SK-N-SH (cell line): Measurements from ENCODE around the gene UNC45A. TPM values are rescaled to one million over a fixed set of nuclear protein-coding genes. Genes with fewer than 3 reads are reported as not detected.

Source experiments
- CTCF ChIA-PET: fragments of 300-600, 350-600 bp; formaldehyde crosslinking; extraction: SDS; loops from one replicate; lab custom pipeline; 2021; lab: Yijun Ruan, JAX
- POLR2A ChIA-PET: fragments of 350-600 bp; sonication (Branson Sonifier 250); formaldehyde crosslinking; extraction: SDS; loops from one replicate; lab custom pipeline; 2020; ENCODE audit warnings: antibody characterized with exemption, inconsistent platforms; lab: Yijun Ruan, JAX
- DNase-seq: peaks from one replicate; pipeline ENCODE4 v3.0.0; 2012
- H2AFZ ChIP-seq: fragments of 200-600 bp; sonication (generic); 2 replicates; pipeline ENCODE4 v1.8.1; 2016; ENCODE audit warnings: antibody characterized with exemption, mild to moderate bottlenecking, low read depth
- H3F3A ChIP-seq: fragments of 200-600 bp; sonication (generic); replicated peaks from 2 replicates; pipeline ENCODE3; 2016; ENCODE audit warnings: antibody characterized with exemption, mild to moderate bottlenecking; ENCODE audit not compliant: insufficient read depth
- H3K27ac ChIP-seq, 2 experiments: fragments of 200-500 bp in 1 of 2; fragments of 200-600 bp in 1 of 2; sonication (Bioruptor generic) in 1 of 2; sonication (generic), shearing (Covaris generic) in 1 of 2; 2 replicates each; pipeline versions ENCODE4 v1.5.1 to v1.6.1; 2014 to 2016; ENCODE audit warnings: low read depth in 2 of 2, inconsistent platforms in 1 of 2, low read length in 1 of 2, mild to moderate bottlenecking in 1 of 2, mixed read lengths in 1 of 2
- H3K27me3 ChIP-seq: fragments of 200-600 bp; sonication (generic), shearing (Covaris generic); 2 replicates; pipeline ENCODE4 v1.6.1; 2016; ENCODE audit warnings: mixed run types; ENCODE audit not compliant: insufficient read depth
- H3K36me3 ChIP-seq, 2 experiments: fragments of 200-500 bp in 1 of 2; fragments of 200-600 bp in 1 of 2; sonication (Bioruptor generic) in 1 of 2; sonication (generic) in 1 of 2; replicated peaks in 1 of 2; 2 replicates each; pipeline versions ENCODE3 to v1.5.1; 2014 to 2016; ENCODE audit warnings: low read length in 1 of 2, mild to moderate bottlenecking in 1 of 2; ENCODE audit not compliant: insufficient read depth in 2 of 2, control insufficient read depth in 1 of 2
- H3K4me1 ChIP-seq, 2 experiments: fragments of 200-500 bp in 1 of 2; fragments of 200-600 bp in 1 of 2; sonication (Bioruptor generic) in 1 of 2; sonication (generic), shearing (Covaris generic) in 1 of 2; 2 replicates each; pipeline versions ENCODE4 v1.5.1 to v1.6.1; 2014 to 2016; ENCODE audit warnings: low read depth in 1 of 2, low read length in 1 of 2, mixed run types in 1 of 2; ENCODE audit not compliant: insufficient read depth in 2 of 2, control insufficient read depth in 1 of 2
- H3K4me2 ChIP-seq: fragments of 200-600 bp; sonication (generic), shearing (Covaris generic); 2 replicates; pipeline ENCODE4 v1.6.1; 2017; ENCODE audit warnings: mixed run types
- H3K4me3 ChIP-seq, 2 experiments: fragments of 200-500 bp in 1 of 2; fragments of 200-600 bp in 1 of 2; sonication (Bioruptor generic) in 1 of 2; sonication (generic), shearing (Covaris generic) in 1 of 2; 2 replicates each; pipeline versions ENCODE4 v1.5.1 to v1.8.1; 2014 to 2016; ENCODE audit warnings: low read depth in 2 of 2, inconsistent platforms in 1 of 2, low read length in 1 of 2, mild to moderate bottlenecking in 1 of 2, mixed read lengths in 1 of 2, moderate library complexity in 1 of 2
- H3K79me2 ChIP-seq: fragments of 200-600 bp; sonication (generic); 2 replicates; pipeline ENCODE4 v1.8.1; 2017; ENCODE audit warnings: mild to moderate bottlenecking; ENCODE audit not compliant: insufficient read depth
- H3K9ac ChIP-seq: fragments of 200-600 bp; sonication (generic); 2 replicates; pipeline ENCODE4 v1.6.1; 2017; ENCODE audit warnings: mixed run types
- H3K9me2 ChIP-seq: fragments of 200-600 bp; sonication (generic); 2 replicates; pipeline ENCODE4 v1.6.1; 2017; ENCODE audit warnings: mixed run types
- H3K9me3 ChIP-seq: fragments of 200-600 bp; sonication (generic); 2 replicates; pipeline ENCODE4 v1.6.1; 2017; ENCODE audit warnings: mixed run types, mild to moderate bottlenecking, moderate library complexity
- H4K20me1 ChIP-seq: fragments of 200-600 bp; sonication (generic); 2 replicates; pipeline ENCODE4 v1.6.1; 2017; ENCODE audit warnings: mild to moderate bottlenecking, mixed run types; ENCODE audit not compliant: insufficient read depth
- CHD2 ChIP-seq: fragments of 150-350 bp; IDR thresholded peaks from 2 replicates; pipeline ENCODE4 v1.6.1; 2018; ENCODE audit warnings: low read length; ENCODE audit not compliant: partially characterized antibody
- ELF1 ChIP-seq: IDR thresholded peaks from 2 replicates; pipeline ENCODE4 v1.4.0; 2012
- EZH2phosphoT487 ChIP-seq: fragments of 200-600 bp; sonication (generic); IDR thresholded peaks from 2 replicates; pipeline ENCODE4 v1.6.1; 2017; ENCODE audit warnings: low read depth, mixed run types, mild to moderate bottlenecking, antibody characterized with exemption, moderate library complexity, borderline replicate concordance
- FOXJ3 ChIP-seq: sonication (generic); formaldehyde crosslinking; IDR thresholded peaks from 2 replicates; pipeline ENCODE4 v1.5.1; 2020; ENCODE audit warnings: mild to moderate bottlenecking, missing genetic modification reagents
- IRF3 ChIP-seq: fragments of 150-350 bp; IDR thresholded peaks from 2 replicates; pipeline ENCODE4 v1.6.1; 2016; ENCODE audit warnings: mild to moderate bottlenecking, low read depth, low read length
- NRF1 ChIP-seq: IDR thresholded peaks from 2 replicates; pipeline ENCODE4 v1.6.1; 2012; ENCODE audit warnings: low read depth, mild to moderate bottlenecking, low read length
- PBX3 ChIP-seq: IDR thresholded peaks from 2 replicates; pipeline ENCODE4; 2012
- POLR2AphosphoS5 ChIP-seq: IDR thresholded peaks from 2 replicates; pipeline ENCODE4 v1.6.1; 2012; ENCODE audit warnings: low read depth, low read length
- TCF12 ChIP-seq: IDR thresholded peaks from 2 replicates; pipeline ENCODE4 v1.4.0; 2012
- TEAD4 ChIP-seq: IDR thresholded peaks from 2 replicates; pipeline ENCODE4 v1.4.0; 2012; ENCODE audit warnings: mild to moderate bottlenecking, borderline replicate concordance; ENCODE audit not compliant: insufficient read depth
- ZBTB33 ChIP-seq: IDR thresholded peaks from 2 replicates; pipeline ENCODE4 v1.4.0; 2012; ENCODE audit warnings: low read depth, borderline replicate concordance
- WGBS: methylation state at CpG from one replicate; pipeline ENCODE4 v1.1.6; 2017; ENCODE audit warnings: low lambda C conversion rate; 5-methylcytosine and 5-hydroxymethylcytosine counted together
- polyA plus RNA-seq, 3 experiments: library from polyadenylated mRNA; depleted of rRNA; stranded (reverse); fragments of >200 nt; gene quantifications; 2 replicates each; pipeline ENCODE4 v1.2.3, GENCODE V29; 2012

UNC45A gene
- polyA plus RNA-seq, 1 of the 3 experiments (the other 2 are of a cell fraction), result 85.1 TPM

- no peaks in the 10 kb centered on the region for H3K27me3 ChIP-seq
- no peaks in the 10 kb centered on the region for H3K79me2 ChIP-seq
- no peaks in the 10 kb centered on the region for H3K4me1 ChIP-seq
- CTCF ChIA-PET, result no interaction called here
- H3K27ac ChIP-seq, result no peak overlapping the region
- H3K4me2 ChIP-seq, result no peak overlapping the region
- no peak for DNase-seq
- no peaks in the 10 kb centered on the region for H3K9me3 ChIP-seq
- no peak overlapping the region for H3K4me3 ChIP-seq
- no peaks in the 10 kb centered on the region for H3F3A ChIP-seq
- TF ChIP-seq POLR2AphosphoS5 (no peak), CHD2 (no peak), FOXJ3 (CRISPR knock-in tag) (no peak), IRF3 (no peak), TEAD4 (no peak), NRF1 (no peak), TCF12 (no peak), EZH2phosphoT487 (no peak)
- H3K9ac ChIP-seq, result no peak overlapping the region
- POLR2A ChIA-PET, result no interaction called here
- H4K20me1 ChIP-seq, result no peaks in the 10 kb centered on the region
- no peaks in the 10 kb centered on the region for H3K9me2 ChIP-seq
- no peak overlapping the region for H2AFZ ChIP-seq
- H3K36me3 ChIP-seq, result peaks cover 0 to 78% of the 10 kb centered on the region in 2 experiments
- WGBS, result 81% methylated on average over 7 of the region's 7 CpGs
Measured at GRCh38 chr15:90915216-90915807, 19.8 kb upstream of the UNC45A start.

GRCh38 chr15:90915808-90916440 lies 19.2 kb upstream of the UNC45A start:
- DNase-seq, result no peak
- CTCF ChIA-PET, result no interaction called here
- Histone ChIP-seq H3F3A (no peaks in the 10 kb centered on the region), H2AFZ (no peak overlapping the region), H3K27ac (no peak overlapping the region), H3K27me3 (no peaks in the 10 kb centered on the region), H3K79me2 (no peaks in the 10 kb centered on the region), H3K9me2 (no peaks in the 10 kb centered on the region), H3K4me2 (no peak overlapping the region), H3K4me3 (no peak overlapping the region), H3K9me3 (no peaks in the 10 kb centered on the region), H3K9ac (no peak overlapping the region), H3K36me3 (peaks cover 1 to 79% of the 10 kb centered on the region in 2 experiments), H4K20me1 (no peaks in the 10 kb centered on the region), H3K4me1 (no peaks in the 10 kb centered on the region)
- 89% methylated on average over 23 of the region's 25 CpGs for WGBS
- POLR2A ChIA-PET, result no interaction called here
- TF ChIP-seq TCF12 (no peak), ELF1 (no peak), NRF1 (no peak), ZBTB33 (no peak), PBX3 (no peak)
- TF ChIP-seq, all 33 proteins: peak for 0
